Endothelial cell of umbilical vein (primary cell): ENCODE results near the gene SLFN11. TPM values are rescaled to one million over a fixed set of nuclear protein-coding genes. Genes with fewer than 3 reads are reported as not detected.
A peak's percentile ranks its signal among the peaks of the same experiment; 100 is the strongest.
"Not testable (repeated sequence)": the region's sequence is repeated elsewhere in the genome, so short reads cannot be mapped to it uniquely, and the experiment has no call there.

Experiments
- Bru-seq: library from RNA; stranded (reverse); fragments of 400-500 nt; gene quantifications from one replicate; lab custom pipeline; 2021; lab: Mats Ljungman, UMichigan
- BruChase-seq, 2 experiments: library from RNA; stranded (reverse); fragments of 400-500 nt; gene quantifications; one replicate each; lab custom pipeline; 2021; lab: Mats Ljungman, UMichigan
- BruUV-seq: library from RNA; stranded (reverse); fragments of 400-500 nt; replicated peaks from 2 replicates; lab custom pipeline; 2021; lab: Mats Ljungman, UMichigan
- CTCF ChIA-PET: fragments of 300-600, 350-600 bp; sonication (Branson Sonifier 250); formaldehyde crosslinking; loops from one replicate; lab custom pipeline; 2021; ENCODE audit warnings: antibody characterized with exemption, inconsistent platforms; lab: Charles Lee
- POLR2A ChIA-PET: fragments of 300-600, 350-600 bp; sonication (Branson Sonifier 250); formaldehyde crosslinking; loops from one replicate; lab custom pipeline; 2021; ENCODE audit warnings: antibody characterized with exemption, inconsistent platforms; lab: Charles Lee
- DNase-seq: peaks from one replicate; pipeline ENCODE4 v3.0.0-alpha.2; 2011; ENCODE audit warnings: low read depth, low spot score
- FAIRE-seq: peaks from 2 replicates; lab custom pipeline; 2011; peaks lifted over from hg19 to GRCh38; lab: Jason Lieb, UNC
- H2AFZ ChIP-seq: 2 replicates; pipeline ENCODE4 v1.6.0; 2012; ENCODE audit warnings: low read depth, low read length, control low read depth, inconsistent platforms
- H3K27ac ChIP-seq: 2 replicates; pipeline ENCODE4 v1.5.1; 2011; ENCODE audit warnings: low read depth, mild to moderate bottlenecking, control low read depth, low read length, moderate library complexity; ENCODE audit not compliant: insufficient read depth
- H3K27me3 ChIP-seq, 2 experiments: 2 replicates each; pipeline versions ENCODE4 v1.6.0 to v1.6.1; 2011; ENCODE audit warnings: low read length in 2 of 2, mixed read lengths in 1 of 2; ENCODE audit not compliant: control insufficient read depth in 2 of 2, insufficient read depth in 2 of 2
- H3K36me3 ChIP-seq, 2 experiments: 2 replicates in 1 of 2; 3 replicates in 1 of 2; pipeline ENCODE4 v1.5.1; 2011; ENCODE audit warnings: low read length in 2 of 2, mild to moderate bottlenecking in 1 of 2, moderate library complexity in 1 of 2; ENCODE audit not compliant: control insufficient read depth in 2 of 2, insufficient read depth in 2 of 2; ENCODE audit errors: extremely low read depth in 1 of 2
- H3K4me1 ChIP-seq: 3 replicates; pipeline ENCODE4 v1.5.1; 2011; ENCODE audit warnings: mild to moderate bottlenecking, low read length; ENCODE audit not compliant: control insufficient read depth, insufficient read depth; ENCODE audit errors: extremely low read depth
- H3K4me2 ChIP-seq: 2 replicates; pipeline ENCODE4 v1.6.1; 2011; ENCODE audit warnings: low read length, control low read depth, mixed read lengths; ENCODE audit not compliant: insufficient read depth
- H3K4me3 ChIP-seq, 3 experiments: fragments of 200-600 bp in 1 of 3; sonication (generic), shearing (Covaris generic) in 1 of 3; replicated peaks in 1 of 3; 2 replicates each; pipeline ENCODE4 v1.5.1; 2011 to 2016; ENCODE audit warnings: control low read depth in 3 of 3, low read length in 3 of 3, mild to moderate bottlenecking in 2 of 3, inconsistent platforms in 1 of 3, low read depth in 1 of 3, moderate library complexity in 1 of 3; ENCODE audit not compliant: insufficient read depth in 1 of 3
- H3K79me2 ChIP-seq: 2 replicates; pipeline ENCODE4 v1.6.0; 2012; ENCODE audit warnings: low read length, inconsistent platforms; ENCODE audit not compliant: control insufficient read depth, insufficient read depth
- H3K9ac ChIP-seq: replicated peaks from 2 replicates; pipeline ENCODE3; 2011; ENCODE audit warnings: low read length, control low read depth; ENCODE audit not compliant: insufficient read depth; ENCODE audit errors: extremely low read depth
- H3K9me1 ChIP-seq: replicated peaks from 3 replicates; pipeline ENCODE4 v1.6.0; 2011; ENCODE audit warnings: mild to moderate bottlenecking, low read length; ENCODE audit not compliant: control insufficient read depth, insufficient read depth; ENCODE audit errors: extremely low read depth
- H3K9me3 ChIP-seq: replicated peaks from 2 replicates; pipeline ENCODE4 v1.5.1; 2012; ENCODE audit warnings: low read length, inconsistent platforms; ENCODE audit not compliant: control insufficient read depth, insufficient read depth
- H4K20me1 ChIP-seq: replicated peaks from 2 replicates; pipeline ENCODE3; 2011; ENCODE audit warnings: mild to moderate bottlenecking, low read length; ENCODE audit not compliant: control insufficient read depth, insufficient read depth; ENCODE audit errors: extremely low read depth
- EZH2 ChIP-seq: IDR thresholded peaks from 2 replicates; pipeline ENCODE4 v1.6.1; 2012; ENCODE audit warnings: borderline replicate concordance, low read depth, mild to moderate bottlenecking, moderate library complexity, low read length, inconsistent platforms; ENCODE audit not compliant: severe bottlenecking
- POLR2A ChIP-seq: IDR thresholded peaks from 2 replicates; pipeline ENCODE4 v1.6.1; 2012; ENCODE audit warnings: low read depth, mild to moderate bottlenecking, control low read depth, low read length
- POLR2AphosphoS5 ChIP-seq: IDR thresholded peaks from 2 replicates; pipeline ENCODE4 v1.6.1; 2012; ENCODE audit warnings: low read depth, mild to moderate bottlenecking, control low read depth, low read length, moderate library complexity; ENCODE audit not compliant: insufficient read depth
- dilution Hi-C: fragments of 300-500 bp; cut with MboI; formaldehyde crosslinking; loops from one replicate; pipeline ENCODE4 v1.15.0; 2019; ENCODE audit warnings: low sequenced_read_pairs; ENCODE audit not compliant: extremely low pct_ligation_motif_present
- intact Hi-C: fragments of 100-400 bp; cut with micrococcal nuclease; formaldehyde crosslinking; loops from one replicate; pipeline ENCODE4 v1.10.0; 2022
- long read RNA-seq: library from polyadenylated mRNA; stranded (forward); transcript quantifications from one replicate; pipeline ENCODE4 v2.0.0, GENCODE V29; 2021
- polyA minus RNA-seq, 3 experiments: library from RNA; depleted of rRNA, polyadenylated mRNA; stranded (reverse); fragments of >200 nt; gene quantifications; 1 replicate in 1 of 3; 2 replicates in 2 of 3; pipeline ENCODE4 v1.2.3, GENCODE V29; 2011
- polyA plus RNA-seq, 4 experiments: library from polyadenylated mRNA; depleted of rRNA in 3 of 4; stranded (reverse) in 3 of 4; unstranded in 1 of 4; fragments of >200 nt; gene quantifications; 2 replicates each; pipeline versions ENCODE4 v1.2.1 to v1.2.3, GENCODE V29; 2011 to 2012; ENCODE audit warnings: missing spikeins in 1 of 4
- total RNA-seq: library from RNA; stranded (reverse); gene quantifications from 2 replicates; pipeline ENCODE4 v1.2.3, GENCODE V29; 2021

The SLFN11 gene, protein sequence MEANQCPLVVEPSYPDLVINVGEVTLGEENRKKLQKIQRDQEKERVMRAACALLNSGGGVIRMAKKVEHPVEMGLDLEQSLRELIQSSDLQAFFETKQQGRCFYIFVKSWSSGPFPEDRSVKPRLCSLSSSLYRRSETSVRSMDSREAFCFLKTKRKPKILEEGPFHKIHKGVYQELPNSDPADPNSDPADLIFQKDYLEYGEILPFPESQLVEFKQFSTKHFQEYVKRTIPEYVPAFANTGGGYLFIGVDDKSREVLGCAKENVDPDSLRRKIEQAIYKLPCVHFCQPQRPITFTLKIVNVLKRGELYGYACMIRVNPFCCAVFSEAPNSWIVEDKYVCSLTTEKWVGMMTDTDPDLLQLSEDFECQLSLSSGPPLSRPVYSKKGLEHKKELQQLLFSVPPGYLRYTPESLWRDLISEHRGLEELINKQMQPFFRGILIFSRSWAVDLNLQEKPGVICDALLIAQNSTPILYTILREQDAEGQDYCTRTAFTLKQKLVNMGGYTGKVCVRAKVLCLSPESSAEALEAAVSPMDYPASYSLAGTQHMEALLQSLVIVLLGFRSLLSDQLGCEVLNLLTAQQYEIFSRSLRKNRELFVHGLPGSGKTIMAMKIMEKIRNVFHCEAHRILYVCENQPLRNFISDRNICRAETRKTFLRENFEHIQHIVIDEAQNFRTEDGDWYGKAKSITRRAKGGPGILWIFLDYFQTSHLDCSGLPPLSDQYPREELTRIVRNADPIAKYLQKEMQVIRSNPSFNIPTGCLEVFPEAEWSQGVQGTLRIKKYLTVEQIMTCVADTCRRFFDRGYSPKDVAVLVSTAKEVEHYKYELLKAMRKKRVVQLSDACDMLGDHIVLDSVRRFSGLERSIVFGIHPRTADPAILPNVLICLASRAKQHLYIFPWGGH
- 95.0 and 110 TPM in 2 replicates for total RNA-seq
- polyA plus RNA-seq: 33.0 and 37.0 TPM in 2 replicates
- 28.5 and 41.7 TPM in 2 replicates for polyA plus RNA-seq (2011; cell fraction: cytosol; rRNA removed)
- 68.5 and 79.4 TPM in 2 replicates for polyA plus RNA-seq (2011; cell fraction: nucleus; rRNA removed)
- 61.2 and 80.2 TPM in 2 replicates for polyA plus RNA-seq (2012)
- 126 and 127 TPM in 2 replicates for polyA minus RNA-seq
- polyA minus RNA-seq (2011; cell fraction: cytosol; rRNA and poly(A)+ RNA removed): 25.2 TPM
- 64.0 and 77.2 TPM in 2 replicates for polyA minus RNA-seq (2011; cell fraction: nucleus; rRNA and poly(A)+ RNA removed)
- Bru-seq, nascent RNA: percentile 96 among the genes with signal in this experiment
- percentile 83 among the genes with signal in this experiment for BruChase-seq, experiment 1, labeled RNA remaining after a 6-hour chase
- BruChase-seq, experiment 2, labeled RNA remaining after a 2-hour chase: percentile 92 among the genes with signal in this experiment
- long read RNA-seq, full-length matches to known transcripts: 4 of 72 reads
- long read RNA-seq, partial matches to known transcripts: 10 of 72 reads
- long read RNA-seq, other reads (novel, unspliced or antisense): 58 of 72 reads

GRCh38 chr17:35373534-35373983 lies at the start of gene SLFN11:
SLFN11 (minus strand) TSS chr17:35373621; CDS start chr17:35363807, 9,814 bp downstream.
- dilution Hi-C loops (no loop called here), intact Hi-C loops (loop anchor here (1.0 to 10.0 kb wide), 7 partner anchors 27 to 1119 kb away; partner anchors contain the start of genes AP2B1, CCL2, NLE1 and TAF15)
- H3K27ac ChIP-seq: peak within 1 kb of the TSS; percentile 98
- peak within 1 kb of the TSS; percentile 94 for H3K4me2 ChIP-seq
- H3K9me1 ChIP-seq: no peaks in the 10 kb centered on the region
- peaks cover 46% of the 10 kb centered on the region for H3K79me2 ChIP-seq
- H3K4me3 ChIP-seq: peak within 1 kb of the TSS; percentile 88 to 96 (median 90)
- FAIRE-seq (peak; percentile 65), DNase-seq (peak; percentile 92)
- ChIA-PET POLR2A (interaction anchor here (0.6 to 1.5 kb wide), 7 partner anchors 8 to 1977 kb away, joined by 3 to 12 read pairs (median 5); partner anchors contain the start of genes SLFN12 and SLFN13), CTCF (interaction anchor here (1.0 to 2.6 kb wide), 6 partner anchors 60 to 391 kb away, joined by 3 to 10 read pairs (median 6); no protein-coding TSS in a partner anchor)
- no peaks in the 10 kb centered on the region for H3K9me3 ChIP-seq
- peaks cover 21% of the 10 kb centered on the region for H3K4me1 ChIP-seq
- H3K36me3 ChIP-seq: peaks cover 0 to 8% of the 10 kb centered on the region in 2 experiments
- no peaks in the 10 kb centered on the region for H3K27me3 ChIP-seq
- peak within 1 kb of the TSS; percentile 87 for H2AFZ ChIP-seq
- no TSS peak for BruUV-seq
- peak within 1 kb of the TSS; percentile 99 for H3K9ac ChIP-seq
- no peaks in the 10 kb centered on the region for H4K20me1 ChIP-seq
- TF ChIP-seq POLR2A (peak; percentile 97), EZH2 (no peak), POLR2AphosphoS5 (peak; percentile 93)

DNA sequence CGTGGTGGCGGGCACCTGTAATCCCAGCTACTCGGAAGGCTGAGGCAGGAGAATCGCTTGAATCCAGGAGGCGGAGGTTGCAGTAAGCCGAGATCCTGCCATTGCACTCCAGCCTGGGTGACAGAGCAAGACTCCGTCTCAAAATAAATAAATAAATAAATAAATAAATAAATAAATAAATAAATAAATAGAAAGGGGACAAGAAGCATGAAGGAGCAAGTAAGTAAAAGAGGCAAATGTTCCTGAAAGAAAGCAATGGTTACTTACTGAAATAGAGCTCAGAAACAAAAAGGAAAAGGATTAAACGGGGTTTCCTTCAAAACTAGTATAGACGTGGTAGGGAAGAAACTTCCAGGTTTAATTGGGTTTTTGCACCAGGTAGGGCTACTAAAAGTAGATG lies 47.6 kb upstream of the SLFN11 start:
- H3K9me1 ChIP-seq, H3K9me3 ChIP-seq, POLR2A ChIA-PET, BruUV-seq, H2AFZ ChIP-seq, H3K27me3 ChIP-seq, H3K4me1 ChIP-seq, dilution Hi-C loops, H3K36me3 ChIP-seq, H4K20me1 ChIP-seq, H3K4me2 ChIP-seq, DNase-seq, H3K4me3 ChIP-seq, FAIRE-seq, intact Hi-C loops, H3K9ac ChIP-seq, H3K27ac ChIP-seq: not testable (repeated sequence)
- peaks cover 49% of the 10 kb centered on the region for H3K79me2 ChIP-seq
- CTCF ChIA-PET: interaction anchor here (0.5 to 0.7 kb wide), 2 partner anchors 113 to 394 kb away, joined by 3 read pairs; no protein-coding TSS in a partner anchor
